HG03095 (cell line): ENCODE data around the gene NFKBIE.
"Not testable (repeated sequence)": the region's sequence is repeated elsewhere in the genome, so short reads cannot be mapped to it uniquely, and the experiment has no call there.

Experiments used
- ATAC-seq: cut with Tn5 transposase; IDR thresholded peaks from one replicate; pipeline ENCODE4 v1.9.1; 2021; ENCODE audit warnings: moderate library complexity; ENCODE audit not compliant: unreplicated experiment

NFKBIE gene

DNA sequence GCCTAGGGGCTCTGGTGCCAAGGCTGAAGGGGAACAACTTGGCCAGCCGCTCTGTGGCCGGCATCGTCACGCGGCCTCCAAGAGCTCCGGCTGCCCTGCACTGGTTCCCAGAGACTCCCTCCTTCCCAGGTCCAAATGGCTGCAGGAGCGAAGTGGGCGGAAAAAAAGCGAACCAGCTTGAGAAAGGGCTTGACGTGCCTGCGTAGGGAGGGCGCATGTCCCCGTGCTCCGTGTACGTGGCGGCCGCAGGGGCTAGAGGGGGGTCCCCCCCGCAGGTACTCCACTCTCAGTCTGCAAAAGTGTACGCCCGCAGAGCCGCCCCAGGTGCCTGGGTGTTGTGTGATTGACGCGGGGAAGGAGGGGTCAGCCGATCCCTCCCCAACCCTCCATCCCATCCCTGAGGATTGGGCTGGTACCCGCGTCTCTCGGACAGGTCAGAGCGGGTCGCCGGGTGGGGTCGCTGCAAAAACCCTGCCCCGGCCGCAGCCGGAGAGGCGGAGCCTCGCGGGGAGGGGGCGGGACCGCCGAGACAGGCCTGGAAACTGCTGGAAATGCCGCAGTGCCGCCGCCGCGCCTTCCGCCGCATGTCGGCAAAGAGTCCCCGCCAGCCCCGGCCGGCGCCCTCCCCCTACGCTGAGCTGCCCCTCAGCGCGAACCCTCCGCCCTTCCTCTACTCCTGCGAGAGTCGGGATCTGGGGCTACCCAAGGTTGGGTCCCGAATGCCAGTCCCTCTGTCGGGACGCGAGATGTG lies 19.3 kb downstream of the NFKBIE start:
- ATAC-seq: peak; percentile 42

DNA sequence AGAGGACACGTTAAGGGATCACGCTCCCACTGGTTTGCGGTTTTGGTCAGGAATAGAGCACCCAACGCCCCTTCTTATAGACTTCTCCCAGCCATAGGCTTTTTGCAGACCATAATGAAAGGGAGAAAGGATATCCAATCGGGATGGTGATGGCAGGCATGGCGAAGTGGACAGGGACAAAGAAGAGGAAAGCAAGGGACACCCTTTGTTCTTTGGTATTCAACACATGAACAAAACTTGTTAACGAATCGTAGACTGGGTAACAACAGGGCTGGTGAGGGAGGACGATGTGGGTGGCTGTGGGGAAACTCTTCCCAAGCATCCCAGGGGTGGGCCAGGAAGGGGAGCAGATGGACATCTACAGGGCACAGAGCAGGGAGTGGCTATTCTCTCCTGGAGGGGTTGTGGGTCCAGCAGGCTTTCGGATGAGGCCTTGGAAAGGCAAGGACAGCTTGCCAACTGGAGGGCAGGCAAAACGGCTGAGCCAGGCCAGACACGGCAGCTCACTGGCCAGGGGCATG lies 19.9 kb downstream of the NFKBIE start:
- ATAC-seq: no peak

DNA sequence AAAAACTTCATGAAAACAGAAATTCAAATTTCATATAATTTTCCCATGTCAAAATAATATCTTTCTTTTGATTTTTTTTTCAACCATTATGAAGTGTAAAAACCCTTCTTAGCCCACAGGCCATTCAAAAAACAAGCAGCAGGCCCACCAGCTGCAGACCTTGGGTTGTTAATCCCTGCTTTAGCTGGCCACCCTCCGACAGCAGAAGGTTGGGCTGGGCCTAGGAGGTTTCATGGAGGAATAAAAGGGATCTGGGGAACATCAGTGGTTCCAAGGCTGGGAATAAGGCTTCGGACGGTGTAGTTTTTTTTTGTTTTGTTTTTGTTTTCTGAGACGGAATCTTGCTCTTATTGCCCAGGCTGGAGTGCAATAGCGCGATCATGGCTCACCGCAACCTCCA lies 22.0 kb downstream of the NFKBIE start:
- ATAC-seq: no peak

GRCh38 chr6:44238687-44239350 lies 26.5 kb downstream of the NFKBIE start:
- no peak for ATAC-seq

- peak; percentile 66 for ATAC-seq
Measured at GRCh38 chr6:44237813-44238433, 27.4 kb downstream of the NFKBIE start.

DNA sequence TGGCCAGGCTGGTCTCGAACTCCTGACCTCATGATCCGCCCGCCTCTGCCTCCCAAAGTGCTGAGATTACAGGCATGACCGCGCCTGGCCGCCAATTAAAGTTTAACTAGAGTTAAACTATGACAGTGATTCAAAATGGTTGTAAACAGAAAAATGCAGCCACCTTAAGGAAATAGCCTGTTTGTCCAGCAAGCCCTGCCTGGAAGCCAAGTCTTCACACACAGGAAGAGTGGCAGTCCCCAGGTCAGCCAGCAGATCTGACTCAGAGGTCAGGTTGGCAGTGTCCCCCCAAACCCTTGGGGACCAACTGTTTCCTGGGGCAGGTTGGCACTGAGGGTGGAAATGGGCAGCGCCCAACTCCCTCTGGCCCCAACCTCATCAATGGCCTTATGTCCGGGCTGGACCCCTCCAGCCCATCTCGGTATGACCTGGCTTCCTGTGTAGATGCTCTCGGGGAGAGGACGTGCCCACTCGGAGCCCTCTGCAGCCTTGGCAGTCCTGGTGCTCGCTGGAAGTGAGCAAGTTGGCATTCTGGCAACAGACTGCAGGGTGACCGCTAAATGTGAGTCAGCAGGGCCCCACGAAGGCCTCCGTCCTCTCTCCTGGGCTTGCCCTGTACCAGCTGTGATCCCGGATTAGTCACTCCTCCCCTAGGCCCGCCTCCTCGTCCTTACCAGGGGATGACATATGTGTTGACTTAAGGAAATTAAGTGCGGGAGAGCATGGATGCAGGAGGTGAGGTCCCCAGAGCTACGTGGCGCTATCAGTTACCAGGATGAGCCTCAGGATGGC lies 28.1 kb downstream of the NFKBIE start:
- peak; percentile 66 for ATAC-seq

DNA sequence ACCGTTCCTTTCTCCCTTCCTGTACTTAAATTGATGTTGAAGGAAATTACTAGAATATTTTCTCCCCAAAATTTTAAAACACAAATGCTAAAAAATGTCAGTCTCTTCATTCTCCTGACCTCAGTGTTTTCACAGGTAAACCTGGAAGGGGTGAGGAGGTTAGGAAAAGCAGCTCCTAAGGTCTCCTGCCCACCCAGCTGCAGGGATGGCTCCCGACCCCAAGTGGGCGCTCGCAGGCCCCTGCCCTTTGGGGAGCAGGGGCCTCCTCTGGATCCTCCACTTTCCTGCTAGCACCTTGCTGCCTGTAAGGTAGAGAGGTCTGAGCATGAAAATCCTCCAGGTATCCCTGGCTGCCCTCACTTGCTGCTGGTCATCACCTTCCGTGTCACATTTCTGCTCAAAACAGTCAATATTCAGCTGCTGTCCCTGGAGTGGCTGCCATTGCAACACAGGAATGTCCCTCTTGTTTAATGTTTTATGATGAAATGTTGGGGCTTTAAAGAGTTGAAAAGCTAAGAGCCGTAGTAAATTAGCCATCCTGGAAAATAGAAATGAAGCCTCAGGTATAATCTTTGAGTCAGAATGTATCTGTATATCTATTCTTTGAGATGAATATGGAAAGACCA lies 29.3 kb downstream of the NFKBIE start:
- ATAC-seq: no peak

DNA sequence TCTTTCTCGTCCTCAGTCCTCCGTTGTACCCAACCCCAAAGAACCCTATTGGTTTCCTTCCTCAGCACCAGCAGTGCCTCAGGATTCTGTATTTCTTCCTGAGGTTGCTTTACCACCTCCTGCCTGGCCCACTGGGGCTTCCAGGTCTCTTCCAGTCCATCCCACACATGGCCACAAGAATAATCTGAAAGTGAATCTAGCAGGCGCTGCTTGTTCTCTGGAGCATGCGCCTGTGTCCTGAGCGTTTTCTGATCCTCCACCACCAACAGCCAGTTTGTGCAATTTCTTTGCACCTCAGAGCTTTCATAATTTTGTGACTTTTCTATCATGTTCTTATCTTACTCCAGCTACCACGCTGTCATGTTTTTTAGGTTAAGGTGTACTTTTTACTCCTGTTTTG lies 30.1 kb downstream of the NFKBIE start:
- ATAC-seq: no peak

- no peak for ATAC-seq
Measured at GRCh38 chr6:44234101-44235025, 31.0 kb downstream of the NFKBIE start.

DNA sequence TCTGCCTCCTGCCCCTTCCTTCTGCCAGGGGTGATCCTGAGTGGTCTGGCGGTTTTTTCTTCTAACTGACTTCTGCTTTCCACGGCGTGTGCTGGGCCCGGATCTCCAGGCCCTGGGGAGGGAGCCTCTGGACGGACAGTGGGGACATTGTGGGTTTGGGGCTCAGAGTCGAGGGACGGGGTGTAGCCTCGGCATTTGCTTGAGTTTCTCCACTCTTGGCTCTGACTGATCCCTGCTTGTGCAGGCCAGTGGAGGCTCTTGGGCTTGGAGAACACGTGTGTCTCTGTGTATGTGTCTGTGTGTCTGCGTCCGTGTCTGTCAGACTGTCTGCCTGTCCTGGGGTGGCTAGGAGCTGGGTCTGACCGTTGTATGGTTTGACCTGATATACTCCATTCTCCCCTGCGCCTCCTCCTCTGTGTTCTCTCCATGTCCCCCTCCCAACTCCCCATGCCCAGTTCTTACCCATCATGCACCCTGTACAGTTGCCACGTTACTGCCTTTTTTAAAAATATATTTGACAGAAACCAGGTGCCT lies 31.7 kb downstream of the NFKBIE start:
- ATAC-seq: no peak

DNA sequence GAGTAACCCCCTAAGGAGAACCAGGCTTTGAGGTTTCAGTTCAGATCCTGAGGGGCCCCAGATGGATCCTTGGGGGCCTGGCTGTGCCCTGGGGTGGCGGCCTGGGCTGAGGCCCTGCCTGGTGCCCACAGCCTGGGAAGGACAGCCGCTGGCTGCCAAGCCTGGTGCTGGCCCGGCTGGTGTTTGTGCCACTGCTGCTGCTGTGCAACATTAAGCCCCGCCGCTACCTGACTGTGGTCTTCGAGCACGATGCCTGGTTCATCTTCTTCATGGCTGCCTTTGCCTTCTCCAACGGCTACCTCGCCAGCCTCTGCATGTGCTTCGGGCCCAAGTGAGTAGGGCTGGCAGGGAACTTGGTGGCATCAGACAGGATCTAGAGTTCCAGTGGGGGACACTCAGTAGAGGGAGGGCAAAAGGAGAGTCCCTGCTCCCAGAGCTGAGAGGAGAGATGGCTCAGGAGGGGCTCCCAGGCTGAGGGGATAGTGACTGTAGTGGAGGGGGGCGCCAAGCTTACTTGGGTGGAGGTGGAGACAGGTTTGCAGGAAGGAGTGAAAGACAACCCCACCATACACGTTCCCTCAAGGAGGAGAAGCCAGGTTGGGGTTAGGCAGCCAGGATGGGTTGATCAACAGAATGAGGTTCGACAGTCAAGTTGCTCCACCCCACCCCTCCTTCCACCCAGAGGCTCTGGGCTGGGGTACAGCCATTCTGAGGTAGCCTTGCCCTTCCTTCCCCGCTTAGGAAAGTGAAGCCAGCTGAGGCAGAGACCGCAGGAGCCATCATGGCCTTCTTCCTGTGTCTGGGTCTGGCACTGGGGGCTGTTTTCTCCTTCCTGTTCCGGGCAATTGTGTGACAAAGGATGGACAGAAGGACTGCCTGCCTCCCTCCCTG lies 32.4 kb downstream of the NFKBIE start:
- no peak for ATAC-seq

GRCh38 chr6:44231426-44231825 lies 33.9 kb downstream of the NFKBIE start:
- ATAC-seq: not testable (repeated sequence)

DNA sequence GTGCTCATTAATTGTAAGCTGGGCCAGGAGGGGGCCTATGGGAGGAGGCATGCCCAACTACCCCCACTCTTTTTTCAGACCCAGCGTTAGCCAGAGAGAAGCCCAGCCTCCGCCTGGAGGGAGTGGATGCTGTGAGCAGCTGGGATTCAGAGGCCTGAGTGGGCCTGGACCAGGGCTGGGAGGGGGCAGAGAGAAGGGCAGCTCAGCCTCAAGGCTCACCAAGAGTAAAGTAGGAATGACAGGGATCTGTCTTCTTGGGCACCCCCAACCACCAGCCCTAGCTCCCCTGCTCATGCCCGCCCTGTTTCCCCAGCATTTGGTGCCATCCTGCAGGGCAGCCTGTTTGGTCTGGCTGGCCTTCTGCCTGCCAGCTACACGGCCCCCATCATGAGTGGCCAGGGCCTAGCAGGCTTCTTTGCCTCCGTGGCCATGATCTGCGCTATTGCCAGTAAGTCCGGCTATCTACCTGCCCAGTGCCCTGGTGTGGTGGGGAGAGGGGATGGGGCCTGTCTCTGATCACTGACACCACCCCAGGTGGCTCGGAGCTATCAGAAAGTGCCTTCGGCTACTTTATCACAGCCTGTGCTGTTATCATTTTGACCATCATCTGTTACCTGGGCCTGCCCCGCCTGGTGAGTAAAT lies 35.2 kb downstream of the NFKBIE start:
- ATAC-seq: no peak

GRCh38 chr6:44229376-44230033 lies 35.8 kb downstream of the NFKBIE start:
- ATAC-seq: no peak

GRCh38 chr6:44228836-44229235 lies 36.5 kb downstream of the NFKBIE start:
- no peak for ATAC-seq

- ATAC-seq: no peak
Measured at GRCh38 chr6:44228433-44228832, 36.9 kb downstream of the NFKBIE start.

DNA sequence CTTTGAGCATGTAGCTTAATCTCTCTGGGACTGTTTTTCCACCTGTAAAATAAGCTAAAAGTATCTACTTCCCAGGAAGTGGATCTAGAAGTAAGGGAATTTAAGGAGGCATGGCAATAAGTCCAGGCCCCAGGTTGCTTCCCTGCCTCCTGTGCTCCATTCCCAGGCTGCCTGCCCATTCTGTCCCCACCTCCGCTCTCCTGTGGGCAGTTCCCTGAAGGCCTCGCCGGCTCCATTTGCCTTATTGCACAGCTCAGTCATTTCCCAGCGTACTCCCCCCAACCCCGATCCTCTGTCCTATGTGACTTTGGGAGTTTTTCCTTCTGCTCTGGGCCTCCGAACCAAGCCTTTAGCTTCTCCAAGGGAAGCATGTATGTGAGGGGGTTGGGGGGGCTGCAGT lies 37.3 kb downstream of the NFKBIE start:
- no peak for ATAC-seq
